DND-41 (cell line): ENCODE measurements around the gene UNC5CL.

Experiments used
- ATAC-seq: fragments of 200-7000 bp; cut with Tn5 transposase; 3 replicates; pipeline ENCODE4 v1.9.1; 2021; ENCODE audit warnings: low read depth; ENCODE audit not compliant: insufficient read depth
- DNase-seq: peaks from one replicate; pipeline ENCODE4 v3.0.0-alpha.2; 2020
- H2AFZ ChIP-seq: 2 replicates; pipeline ENCODE4 v1.6.0; 2012; ENCODE audit warnings: low read depth, low read length
- H3K27ac ChIP-seq: 2 replicates; pipeline ENCODE4 v1.5.1; 2012; ENCODE audit warnings: low read length, inconsistent platforms
- H3K27me3 ChIP-seq: fragments of 200-600 bp; sonication (generic); 2 replicates; pipeline ENCODE4 v1.6.0; 2012; ENCODE audit warnings: low read length, mild to moderate bottlenecking, inconsistent platforms; ENCODE audit not compliant: insufficient read depth, poor library complexity
- H3K36me3 ChIP-seq: 2 replicates; pipeline ENCODE4 v1.5.1; 2012; ENCODE audit warnings: low read length, inconsistent platforms; ENCODE audit not compliant: insufficient read depth
- H3K4me1 ChIP-seq: 2 replicates; pipeline ENCODE4 v1.5.1; 2012; ENCODE audit warnings: mild to moderate bottlenecking, low read length; ENCODE audit not compliant: insufficient read depth
- H3K4me2 ChIP-seq: 2 replicates; pipeline ENCODE4 v1.6.0; 2012; ENCODE audit warnings: mild to moderate bottlenecking, moderate library complexity, low read length, inconsistent platforms; ENCODE audit not compliant: insufficient read depth
- H3K4me3 ChIP-seq, 2 experiments: fragments of 200-600 bp in 1 of 2; shearing (Covaris generic) in 1 of 2; 2 replicates each; pipeline ENCODE4 v1.5.1; 2012 to 2016; ENCODE audit warnings: inconsistent platforms in 2 of 2, low read length in 2 of 2, mild to moderate bottlenecking in 2 of 2, low read depth in 1 of 2, moderate library complexity in 1 of 2
- H3K79me2 ChIP-seq: 2 replicates; pipeline ENCODE4 v1.6.0; 2012; ENCODE audit warnings: low read length, inconsistent platforms; ENCODE audit not compliant: insufficient read depth
- H3K9ac ChIP-seq: 2 replicates; pipeline ENCODE4 v1.6.0; 2012; ENCODE audit warnings: low read depth, mild to moderate bottlenecking, inconsistent platforms, low read length, moderate library complexity
- H3K9me3 ChIP-seq: 2 replicates; pipeline ENCODE4 v1.5.1; 2012; ENCODE audit warnings: low read length, moderate library complexity, mild to moderate bottlenecking, inconsistent platforms; ENCODE audit not compliant: insufficient read depth, severe bottlenecking
- H4K20me1 ChIP-seq: 2 replicates; pipeline ENCODE4 v1.6.0; 2012; ENCODE audit warnings: low read length; ENCODE audit not compliant: insufficient read depth
- CTCF ChIP-seq: IDR thresholded peaks from 2 replicates; pipeline ENCODE4 v1.5.1; 2012; ENCODE audit warnings: borderline replicate concordance, low read length, moderate library complexity, mild to moderate bottlenecking; ENCODE audit not compliant: poor library complexity, severe bottlenecking; ENCODE audit errors: extremely low read depth
- EZH2 ChIP-seq: IDR thresholded peaks from 3 replicates; pipeline ENCODE4 v1.6.1; 2012; ENCODE audit warnings: borderline replicate concordance, low read depth, mild to moderate bottlenecking, moderate library complexity, low read length, inconsistent platforms; ENCODE audit not compliant: severe bottlenecking

The UNC5CL gene

GRCh38 chr6:41039060-41039998 lies at the start of gene UNC5CL:
Gene UNC5CL (minus strand): TSS chr6:41039221. CDS start chr6:41035074, 4,147 bp downstream.
- H3K9me3 ChIP-seq: no peaks in the 10 kb centered on the region
- no peaks in the 10 kb centered on the region for H3K79me2 ChIP-seq
- H2AFZ ChIP-seq: no peak within 1 kb of the TSS
- TF ChIP-seq EZH2: no peak
- peak; percentile 98 for TF ChIP-seq CTCF
- no peak within 1 kb of the TSS for H3K4me3 ChIP-seq
- no peaks in the 10 kb centered on the region for H3K4me1 ChIP-seq
- no peak within 1 kb of the TSS for H3K4me2 ChIP-seq
- no peak within 1 kb of the TSS for H3K27ac ChIP-seq
- DNase-seq: peak; percentile 72
- H4K20me1 ChIP-seq: no peaks in the 10 kb centered on the region
- H3K36me3 ChIP-seq: no peaks in the 10 kb centered on the region
- ATAC-seq: peak; percentile 91
- H3K27me3 ChIP-seq: no peaks in the 10 kb centered on the region
- H3K9ac ChIP-seq: no peak within 1 kb of the TSS

GRCh38 chr6:41088451-41088850 lies 49.4 kb upstream of the UNC5CL start:
- no peak overlapping the region for H3K4me2 ChIP-seq
- no peak overlapping the region for H2AFZ ChIP-seq
- no peak overlapping the region for H3K4me3 ChIP-seq
- no peak overlapping the region for H3K27ac ChIP-seq
- TF ChIP-seq CTCF (no peak), EZH2 (no peak)
- H3K4me1 ChIP-seq: no peaks in the 10 kb centered on the region
- no peaks in the 10 kb centered on the region for H3K27me3 ChIP-seq
- DNase-seq: no peak
- no peaks in the 10 kb centered on the region for H3K9me3 ChIP-seq
- peaks cover 51% of the 10 kb centered on the region for H3K79me2 ChIP-seq
- H3K9ac ChIP-seq: no peak overlapping the region
- peaks cover 94% of the 10 kb centered on the region for H3K36me3 ChIP-seq
- peaks cover 5% of the 10 kb centered on the region; the same call in 1 of the 2 replicates for H4K20me1 ChIP-seq
- no peak for ATAC-seq

- no peak overlapping the region for H2AFZ ChIP-seq
- peaks cover 91% of the 10 kb centered on the region for H3K36me3 ChIP-seq
- no peak overlapping the region for H3K9ac ChIP-seq
- DNase-seq: no peak
- no peak overlapping the region for H3K4me2 ChIP-seq
- H4K20me1 ChIP-seq: peaks cover 18% of the 10 kb centered on the region; the same call in 1 of the 2 replicates
- H3K27ac ChIP-seq: no peak overlapping the region
- H3K4me3 ChIP-seq: no peak overlapping the region
- no peaks in the 10 kb centered on the region for H3K4me1 ChIP-seq
- peaks cover 79% of the 10 kb centered on the region for H3K79me2 ChIP-seq
- no peaks in the 10 kb centered on the region for H3K27me3 ChIP-seq
- no peak for ATAC-seq
- TF ChIP-seq CTCF (no peak), EZH2 (no peak)
- H3K9me3 ChIP-seq: no peaks in the 10 kb centered on the region
Observed at GRCh38 chr6:41085182-41085581, 46.2 kb upstream of the UNC5CL start.
